Measurements from ENCODE around the gene BMP5.

DNA sequence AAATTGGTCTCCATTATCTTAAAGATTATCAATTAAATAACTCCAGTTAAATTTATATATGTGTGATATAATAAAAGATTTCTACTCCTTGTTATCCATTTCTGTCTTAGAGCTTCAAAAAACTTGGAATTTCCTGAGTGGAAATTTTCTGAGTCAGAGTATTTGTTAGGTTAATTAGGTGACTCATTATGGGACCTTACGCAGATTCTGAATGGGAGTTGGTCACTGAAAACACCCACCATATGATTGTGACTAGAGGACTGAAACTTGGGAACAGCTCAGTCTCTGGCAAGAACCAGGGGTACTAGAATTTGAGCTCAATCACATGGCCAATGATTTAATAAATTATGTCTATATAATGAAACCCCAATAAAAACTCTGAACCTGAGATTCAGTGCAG is 171.0 kb downstream of the BMP5 start:
- no peak for TF ChIP-seq YY1 (IDR thresholded peaks at IDR 0.05; ENCODE audit: low read depth, low read length)
- TF ChIP-seq MXI1 (IDR thresholded peaks at IDR 0.05; ENCODE audit: low read depth, low read length), result no peak
- no peak for TF ChIP-seq ZSCAN29 (IDR thresholded peaks at IDR 0.05)
- TF ChIP-seq ZNF274 (IDR thresholded peaks at IDR 0.05; ENCODE audit: insufficient read depth, insufficient read length), result no peak

Data from GM12878 (cell line).